Activated naive CD4-positive, alpha-beta T cell treated with Interleukin-2 at 50 U/mL for 16 hours (primary cell): Measurements from ENCODE around the gene SIRT1.
"Not testable (repeated sequence)": the region's sequence is repeated elsewhere in the genome, so short reads cannot be mapped to it uniquely, and the experiment has no call there.

ENCODE experiments used
- DNase-seq: peaks from one replicate; pipeline ENCODE4 v3.0.0-alpha.2; 2020

The SIRT1 gene

DNA sequence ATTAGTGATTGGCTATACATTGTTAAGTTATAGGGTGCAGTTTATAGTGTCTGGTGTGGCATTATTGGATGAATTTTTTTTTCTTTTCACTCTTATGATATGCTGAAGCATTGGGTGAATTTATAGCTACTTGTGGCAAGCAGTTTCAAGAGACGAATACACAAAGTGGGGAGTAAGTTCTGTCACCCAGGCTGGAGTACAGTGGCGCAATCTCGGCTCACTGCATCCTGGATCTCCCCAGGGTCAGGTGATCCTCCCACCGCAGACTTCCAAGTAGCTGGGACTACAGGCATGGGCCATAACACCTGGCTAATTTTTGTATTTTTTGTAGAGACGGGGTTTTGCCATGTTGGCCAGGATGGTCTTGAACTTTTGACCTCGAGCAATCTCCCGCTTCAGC, 6.3 kb upstream of the SIRT1 start:
- DNase-seq, result no peak

DNA sequence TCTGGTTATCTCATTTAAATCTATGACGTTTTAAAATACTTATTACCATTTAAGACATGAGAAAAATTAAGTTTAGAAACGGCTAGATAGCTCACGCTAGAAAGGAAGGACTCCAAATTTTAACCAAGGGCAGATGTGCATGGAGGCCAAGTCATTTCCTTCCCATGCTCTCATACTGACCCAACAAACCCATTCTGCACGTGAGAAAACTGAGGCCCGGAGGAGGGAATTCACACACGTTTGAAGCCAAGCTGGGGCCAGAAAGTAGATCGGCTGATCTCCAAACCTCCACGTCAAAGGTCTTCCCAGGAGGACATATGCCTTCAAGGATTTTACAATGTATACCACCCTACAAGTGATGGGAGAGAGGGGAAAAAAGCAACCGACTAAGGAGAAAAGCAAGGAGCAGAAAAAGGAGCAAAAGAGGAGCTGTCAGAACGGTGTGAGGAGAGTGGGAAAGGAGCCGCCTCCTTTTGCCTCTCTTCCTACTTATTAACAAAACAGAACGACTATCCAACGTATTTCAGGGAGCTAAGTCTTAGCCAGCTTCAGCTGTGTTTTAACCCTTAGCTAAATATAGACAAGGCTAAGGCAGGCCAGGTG, 645 bp upstream of the SIRT1 start:
- DNase-seq, result no peak

DNA sequence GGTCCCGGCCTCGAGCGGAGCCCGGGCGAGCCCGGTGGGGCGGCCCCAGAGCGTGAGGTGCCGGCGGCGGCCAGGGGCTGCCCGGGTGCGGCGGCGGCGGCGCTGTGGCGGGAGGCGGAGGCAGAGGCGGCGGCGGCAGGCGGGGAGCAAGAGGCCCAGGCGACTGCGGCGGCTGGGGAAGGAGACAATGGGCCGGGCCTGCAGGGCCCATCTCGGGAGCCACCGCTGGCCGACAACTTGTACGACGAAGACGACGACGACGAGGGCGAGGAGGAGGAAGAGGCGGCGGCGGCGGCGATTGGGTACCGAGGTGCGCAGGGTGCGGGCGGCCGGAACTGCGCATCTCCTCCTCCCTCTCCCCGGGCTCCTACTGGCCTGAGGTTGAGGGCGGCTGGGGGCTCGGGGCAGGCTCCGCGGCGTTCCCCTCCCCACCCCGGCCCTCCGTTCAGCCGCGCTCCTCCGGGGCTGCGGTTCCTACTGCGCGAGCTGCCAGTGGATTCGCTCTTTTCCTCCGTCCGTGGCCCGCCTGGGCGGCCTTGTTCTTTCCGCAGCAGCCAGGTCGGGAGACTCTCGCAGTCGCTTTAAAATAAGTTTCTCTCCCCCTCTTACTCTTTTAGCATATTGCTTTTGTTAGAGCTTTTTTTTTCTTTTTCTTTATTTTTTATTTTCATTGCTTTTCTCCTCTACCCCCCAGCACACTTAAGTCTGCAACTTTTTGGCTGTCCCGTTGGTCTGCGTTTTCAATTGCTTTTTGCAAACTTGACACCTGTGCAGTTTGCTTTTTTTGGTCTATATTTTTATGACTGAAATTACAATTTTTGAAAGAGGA, 600 bp downstream of the SIRT1 start:
- DNase-seq, result peak; percentile 81

DNA sequence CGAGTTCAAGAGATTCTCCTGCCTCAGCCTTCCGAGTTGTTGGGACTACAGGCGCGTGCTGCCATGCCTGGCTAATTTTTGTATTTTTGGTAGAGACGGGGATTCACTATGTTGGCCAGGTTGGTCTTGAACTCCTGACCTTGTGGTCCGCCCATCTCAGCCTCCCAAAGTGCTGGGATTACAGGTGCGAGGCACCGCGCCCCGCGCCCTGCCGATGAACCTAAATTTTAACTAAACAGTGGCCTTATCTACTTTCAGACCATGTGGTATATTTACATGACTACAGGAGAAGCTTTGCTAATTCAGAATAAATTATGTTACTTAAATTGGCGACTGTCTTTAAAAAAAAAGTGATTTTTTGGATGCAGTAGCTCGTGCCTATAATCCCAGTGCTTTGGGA, 9.2 kb downstream of the SIRT1 start:
- no peak for DNase-seq

DNA sequence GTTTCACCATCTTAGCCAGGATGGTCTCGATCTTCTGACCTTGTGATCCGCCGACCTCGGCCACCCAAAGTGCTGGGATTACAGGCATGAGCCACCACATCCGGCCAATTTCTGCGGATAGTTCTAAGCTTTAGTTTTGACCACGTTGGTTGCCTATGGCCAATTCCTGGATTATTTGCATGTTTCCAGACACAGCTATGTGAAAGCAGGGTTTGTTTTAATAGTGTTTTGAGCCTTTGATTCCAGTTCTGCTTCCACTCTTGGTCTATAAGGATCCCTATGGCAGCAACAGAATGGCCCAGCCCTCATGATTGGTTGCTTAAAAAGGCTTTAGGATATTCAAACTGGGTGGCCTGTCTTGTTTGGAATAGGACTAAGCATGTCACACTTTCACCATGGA, 19.1 kb downstream of the SIRT1 start:
- DNase-seq, result no peak

DNA sequence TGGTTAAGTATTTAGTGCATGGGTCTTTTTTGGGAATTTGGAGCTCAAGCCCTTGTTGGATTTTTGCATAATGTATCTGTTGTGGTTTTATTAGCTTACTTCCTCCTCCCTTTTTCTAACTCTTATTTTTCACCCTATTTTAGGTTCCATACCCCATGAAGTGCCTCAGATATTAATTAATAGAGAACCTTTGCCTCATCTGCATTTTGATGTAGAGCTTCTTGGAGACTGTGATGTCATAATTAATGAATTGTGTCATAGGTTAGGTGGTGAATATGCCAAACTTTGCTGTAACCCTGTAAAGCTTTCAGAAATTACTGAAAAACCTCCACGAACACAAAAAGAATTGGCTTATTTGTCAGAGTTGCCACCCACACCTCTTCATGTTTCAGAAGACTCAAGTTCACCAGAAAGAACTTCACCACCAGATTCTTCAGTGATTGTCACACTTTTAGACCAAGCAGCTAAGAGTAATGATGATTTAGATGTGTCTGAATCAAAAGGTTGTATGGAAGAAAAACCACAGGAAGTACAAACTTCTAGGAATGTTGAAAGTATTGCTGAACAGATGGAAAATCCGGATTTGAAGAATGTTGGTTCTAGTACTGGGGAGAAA, 28.0 kb downstream of the SIRT1 start:
- no peak for DNase-seq

DNA sequence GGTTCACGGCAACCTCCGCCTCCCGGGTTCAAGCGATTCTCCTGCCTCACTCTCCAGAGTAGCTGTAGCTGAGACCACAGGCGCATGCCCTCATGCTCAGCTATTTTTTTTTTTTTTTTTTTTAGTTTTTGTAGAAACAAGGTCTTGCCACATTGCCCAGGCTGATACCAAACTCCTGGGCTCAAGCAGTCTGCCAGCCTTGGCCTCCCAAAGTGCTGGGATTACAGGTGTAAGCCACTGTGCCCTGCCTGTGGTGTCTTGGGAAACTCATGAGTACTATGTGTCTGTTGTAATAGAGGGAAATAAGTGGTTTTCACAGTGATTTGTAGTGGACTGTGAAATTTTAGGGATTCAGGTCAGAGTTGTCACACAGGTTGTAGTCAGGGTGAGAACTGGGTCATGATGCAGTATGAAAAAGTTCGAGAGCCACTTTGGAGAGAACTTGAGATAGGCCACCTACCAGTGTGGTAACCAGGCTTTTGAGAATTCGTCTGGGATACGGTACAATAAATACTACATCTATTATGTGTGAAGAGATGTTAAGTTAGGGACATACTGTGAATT, 30.4 kb downstream of the SIRT1 start:
- DNase-seq, result no peak

DNA sequence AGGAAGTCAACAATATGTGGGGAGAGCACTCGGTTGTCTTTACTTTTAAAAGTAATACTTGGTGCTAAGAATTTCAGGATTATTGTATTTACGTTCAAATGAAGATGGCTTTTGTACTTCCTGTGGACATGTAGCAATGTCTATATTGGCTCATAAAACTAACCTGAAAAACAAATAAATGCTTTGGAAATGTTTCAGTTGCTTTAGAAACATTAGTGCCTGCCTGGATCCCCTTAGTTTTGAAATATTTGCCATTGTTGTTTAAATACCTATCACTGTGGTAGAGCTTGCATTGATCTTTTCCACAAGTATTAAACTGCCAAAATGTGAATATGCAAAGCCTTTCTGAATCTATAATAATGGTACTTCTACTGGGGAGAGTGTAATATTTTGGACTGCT, 32.7 kb downstream of the SIRT1 start:
- no peak for DNase-seq

DNA sequence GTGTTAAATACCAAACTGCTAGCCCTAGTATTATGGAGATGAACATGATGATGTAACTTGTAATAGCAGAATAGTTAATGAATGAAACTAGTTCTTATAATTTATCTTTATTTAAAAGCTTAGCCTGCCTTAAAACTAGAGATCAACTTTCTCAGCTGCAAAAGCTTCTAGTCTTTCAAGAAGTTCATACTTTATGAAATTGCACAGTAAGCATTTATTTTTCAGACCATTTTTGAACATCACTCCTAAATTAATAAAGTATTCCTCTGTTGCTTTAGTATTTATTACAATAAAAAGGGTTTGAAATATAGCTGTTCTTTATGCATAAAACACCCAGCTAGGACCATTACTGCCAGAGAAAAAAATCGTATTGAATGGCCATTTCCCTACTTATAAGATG, 33.2 kb downstream of the SIRT1 start:
- DNase-seq, result no peak

DNA sequence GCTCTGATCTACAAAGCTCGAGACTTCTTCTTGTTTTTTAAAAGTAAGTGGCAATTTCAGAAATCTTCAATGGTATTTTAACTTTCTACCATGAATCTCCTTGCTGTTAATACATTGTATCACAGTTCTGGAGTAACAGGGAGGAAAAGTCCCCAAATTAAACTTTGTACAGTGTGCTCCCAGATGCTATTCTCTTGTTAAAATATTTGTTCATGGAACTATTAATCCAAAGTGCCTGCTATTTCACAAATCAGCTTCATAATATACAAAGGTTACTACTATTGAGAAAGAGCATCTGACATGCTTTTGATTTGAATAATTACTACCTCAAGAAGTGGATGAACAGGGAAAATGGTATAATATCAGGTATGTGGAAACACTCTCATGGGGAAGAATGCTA, 36.6 kb downstream of the SIRT1 start:
- no peak for DNase-seq

DNA sequence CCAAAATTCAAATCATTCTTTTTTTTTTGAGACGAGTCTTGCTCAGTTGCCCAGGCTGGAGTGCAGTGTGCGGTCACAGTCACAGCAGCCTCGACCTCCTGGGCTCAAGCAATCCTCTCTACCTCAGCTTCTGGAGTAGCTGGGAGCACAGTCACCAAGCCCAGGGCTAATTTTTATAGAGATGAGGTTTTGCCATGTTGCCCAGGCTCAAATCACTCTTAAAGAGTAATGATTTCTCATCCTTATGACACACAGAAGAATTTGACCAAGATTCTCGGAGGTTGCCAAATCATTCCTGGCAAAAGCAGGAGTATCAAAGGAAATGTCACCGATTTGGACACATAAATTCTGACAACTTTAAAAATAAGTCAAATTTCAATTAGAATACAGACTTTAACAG, 39.1 kb downstream of the SIRT1 start:
- DNase-seq, result no peak

DNA sequence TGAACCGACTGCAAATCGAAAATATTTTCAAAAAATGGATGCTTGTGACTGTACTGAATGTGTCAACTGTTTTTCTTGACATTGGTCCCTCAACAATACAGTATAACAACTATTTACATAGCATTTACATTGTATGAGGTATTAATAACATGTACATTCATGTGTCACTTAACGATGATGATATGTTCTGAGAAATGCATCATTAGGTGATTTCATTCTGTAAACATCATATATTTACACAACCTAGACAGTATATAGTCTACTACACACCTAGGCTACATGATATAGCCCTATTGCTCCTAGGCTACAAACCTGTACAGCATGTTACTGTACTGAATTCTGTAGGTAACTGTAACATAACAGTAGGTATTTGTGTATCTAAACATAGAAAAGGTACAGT, 39.7 kb downstream of the SIRT1 start:
- DNase-seq, result no peak

DNA sequence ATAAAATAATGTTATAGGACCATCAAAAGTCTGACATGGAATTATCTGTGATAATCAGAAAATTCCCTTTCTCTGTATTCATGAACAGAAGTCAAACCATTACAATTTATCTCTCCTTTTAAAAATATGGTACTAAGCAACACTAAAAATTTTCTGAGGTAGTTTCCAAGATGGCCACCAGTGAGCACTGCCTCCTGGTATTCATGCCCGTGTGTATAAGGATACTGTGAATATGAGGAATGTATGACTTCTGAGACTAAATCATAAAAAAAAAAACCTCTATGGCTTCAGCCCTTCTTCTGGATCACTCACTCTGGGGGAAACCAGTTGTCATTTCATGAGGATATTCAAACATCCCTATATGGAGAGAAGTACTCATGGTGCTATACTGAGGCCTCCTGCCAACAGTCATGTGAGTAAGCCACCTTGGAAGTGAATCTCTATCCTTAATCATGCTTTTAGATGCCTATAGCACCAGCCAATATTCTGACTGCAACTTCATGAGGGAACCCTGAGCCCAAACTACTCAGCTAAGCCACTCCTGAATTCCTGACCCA, 41.1 kb downstream of the SIRT1 start:
- DNase-seq, result no peak

DNA sequence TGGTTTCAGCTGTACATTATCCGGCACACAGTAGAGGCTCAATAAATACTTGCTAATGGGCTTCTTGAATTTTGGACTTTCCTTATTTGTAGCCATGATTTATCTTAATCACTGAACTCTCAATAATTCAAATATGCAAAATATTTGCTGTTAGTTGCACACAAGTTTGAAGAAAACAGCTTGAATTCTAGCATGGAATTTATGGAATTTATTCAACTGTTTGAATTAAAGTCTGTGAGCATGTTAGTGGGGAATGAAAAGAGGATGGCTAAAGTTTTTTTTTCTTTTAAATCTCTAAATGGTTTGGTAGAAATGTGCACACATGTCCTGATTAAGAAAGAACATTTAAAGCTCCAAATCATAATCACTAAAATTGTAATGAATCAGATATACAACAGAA, 42.5 kb downstream of the SIRT1 start:
- DNase-seq, result no peak

DNA sequence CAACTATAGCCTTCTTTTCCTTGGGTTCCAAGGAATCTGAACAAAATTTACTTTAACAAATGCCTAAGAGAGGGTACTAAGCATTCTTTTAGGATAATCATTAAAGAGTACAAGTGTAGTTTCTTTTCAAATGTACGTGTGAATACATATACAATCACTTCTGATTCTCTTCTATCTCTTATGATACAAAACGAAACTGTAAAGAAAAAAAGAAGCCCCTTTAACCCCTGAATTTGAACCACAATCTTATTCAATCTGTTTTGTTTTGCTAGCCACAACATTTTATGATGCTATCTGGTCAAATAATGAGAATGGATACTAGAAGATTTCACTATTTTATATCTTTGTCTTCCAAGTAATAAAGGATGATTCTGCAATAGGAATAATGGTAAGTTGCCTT, 48.7 kb downstream of the SIRT1 start:
- no peak for DNase-seq

DNA sequence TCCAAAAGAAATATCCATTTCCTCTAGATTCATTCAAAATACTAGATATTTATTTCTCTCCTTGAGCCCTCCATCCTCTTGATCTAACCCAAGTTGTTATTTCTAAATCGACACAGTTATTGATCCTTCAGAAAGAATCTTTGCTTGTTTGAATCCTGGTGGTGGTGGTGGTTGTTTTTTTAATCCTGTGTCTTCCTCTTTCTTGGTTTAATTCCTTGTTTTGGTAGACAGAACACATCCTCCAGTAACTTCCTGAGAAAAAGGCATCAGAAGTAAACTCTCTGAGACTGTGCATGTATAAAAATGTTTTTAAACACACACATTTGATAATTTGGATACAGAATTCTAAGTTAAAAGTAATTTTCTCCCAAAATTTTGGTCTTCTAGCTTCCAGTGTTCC, 49.9 kb downstream of the SIRT1 start:
- DNase-seq, result no peak

DNA sequence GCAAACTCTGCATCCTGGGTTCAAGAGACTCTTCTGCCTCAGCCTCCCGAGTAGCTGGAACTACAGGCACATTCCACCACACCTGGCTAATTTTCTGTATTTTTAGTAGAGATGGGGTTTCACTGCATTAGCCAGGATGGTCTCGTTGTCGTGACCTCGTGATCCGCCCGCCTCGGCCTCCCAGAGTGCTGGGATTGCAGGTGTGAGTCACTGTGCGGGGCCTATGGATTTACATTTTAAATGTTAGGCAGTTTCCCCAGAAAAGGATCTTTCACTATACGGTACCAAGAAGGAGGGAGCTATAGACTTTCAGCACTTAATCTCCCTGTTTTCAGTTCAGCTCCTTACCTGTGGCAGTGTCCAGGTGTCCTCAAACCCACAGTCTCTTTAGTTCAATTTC, 50.8 kb downstream of the SIRT1 start:
- no peak for DNase-seq

DNA sequence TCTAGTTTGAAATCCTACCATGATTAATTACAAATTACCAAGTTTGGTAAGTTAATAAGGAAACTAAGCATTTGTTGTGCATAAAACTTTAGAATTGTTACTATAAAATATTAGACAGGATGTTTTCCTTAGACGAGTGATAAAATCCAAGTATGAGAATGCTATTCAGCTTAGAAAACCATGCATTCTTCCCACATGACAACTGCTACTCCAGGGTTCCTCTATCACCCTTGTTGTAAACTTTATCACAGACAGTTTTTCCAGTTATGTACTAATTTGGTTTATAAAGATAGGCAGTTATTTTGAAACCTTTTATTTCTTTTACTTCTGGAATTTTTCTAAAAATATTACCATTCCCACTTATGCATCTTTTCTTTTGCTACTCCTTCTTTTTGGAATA, 52.0 kb downstream of the SIRT1 start:
- no peak for DNase-seq

DNA sequence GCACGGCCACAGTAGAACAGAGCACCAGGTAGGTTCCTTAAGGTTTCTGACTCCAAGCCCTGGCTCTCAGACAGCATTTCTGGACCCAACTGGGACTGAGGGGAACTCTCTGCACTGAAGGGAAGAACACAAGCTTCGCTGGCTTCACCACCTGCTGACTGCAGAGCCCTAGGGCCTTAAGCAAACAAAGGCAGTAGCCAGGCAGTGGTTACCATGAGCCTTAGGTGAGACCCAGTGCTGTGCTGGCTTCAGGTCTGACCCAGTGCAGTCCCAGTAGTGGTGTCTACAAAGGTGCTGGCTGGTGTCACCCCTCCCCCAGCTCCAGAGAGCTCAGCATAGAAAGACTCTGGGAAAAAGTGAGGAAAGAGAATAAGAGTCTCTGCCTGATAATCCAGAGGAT, 59.5 kb downstream of the SIRT1 start:
- DNase-seq, result no peak

DNA sequence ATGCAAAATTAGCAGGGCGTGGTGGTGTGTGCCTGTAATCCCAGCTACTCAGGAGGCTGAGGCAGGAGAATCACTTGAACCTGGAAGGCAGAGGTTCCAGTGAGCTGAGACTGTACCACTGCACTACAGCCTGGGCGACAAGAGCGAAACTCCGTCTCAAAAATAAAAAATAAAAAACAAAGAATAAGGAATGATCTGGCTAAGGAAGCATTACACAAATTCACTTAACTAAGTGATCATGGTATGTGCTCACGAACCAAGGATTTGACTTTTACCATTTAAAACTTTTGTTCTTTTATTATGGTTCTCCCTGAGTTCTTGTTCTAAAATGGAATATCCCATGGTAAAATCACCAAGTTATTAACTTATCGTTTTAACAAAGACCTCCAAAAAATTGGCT, 71.2 kb downstream of the SIRT1 start:
- DNase-seq, result no peak

DNA sequence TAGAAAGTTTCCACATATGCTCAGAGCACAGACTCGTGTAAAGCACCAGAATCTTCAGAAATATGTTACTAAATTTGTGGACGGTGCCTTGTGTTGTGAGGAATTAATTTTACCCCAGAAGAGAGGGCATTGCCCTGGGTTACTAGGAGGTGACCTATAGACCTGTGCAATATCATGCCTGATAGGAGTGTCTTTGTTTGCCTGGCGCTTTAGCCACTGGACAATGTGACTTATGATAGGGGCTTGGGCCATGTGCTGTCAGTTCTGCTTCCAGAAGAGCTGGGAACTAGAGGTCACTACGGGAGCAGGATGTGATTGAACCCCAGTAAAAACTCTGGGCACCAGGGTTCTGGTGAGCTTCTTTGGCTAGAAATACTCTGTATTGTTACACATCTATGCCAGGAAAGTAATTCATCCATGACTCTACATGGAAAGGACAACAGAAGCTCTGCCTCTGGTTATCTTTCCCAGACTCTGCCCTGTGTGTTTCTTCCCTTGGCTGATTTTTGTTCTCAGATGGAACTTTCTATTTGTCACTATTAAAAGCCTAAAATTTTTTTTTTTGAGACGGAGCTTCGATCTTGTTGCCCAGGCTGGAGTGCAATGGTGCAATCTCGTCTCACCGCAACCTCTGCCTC, 75.5 kb downstream of the SIRT1 start:
- DNase-seq, result no peak

DNA sequence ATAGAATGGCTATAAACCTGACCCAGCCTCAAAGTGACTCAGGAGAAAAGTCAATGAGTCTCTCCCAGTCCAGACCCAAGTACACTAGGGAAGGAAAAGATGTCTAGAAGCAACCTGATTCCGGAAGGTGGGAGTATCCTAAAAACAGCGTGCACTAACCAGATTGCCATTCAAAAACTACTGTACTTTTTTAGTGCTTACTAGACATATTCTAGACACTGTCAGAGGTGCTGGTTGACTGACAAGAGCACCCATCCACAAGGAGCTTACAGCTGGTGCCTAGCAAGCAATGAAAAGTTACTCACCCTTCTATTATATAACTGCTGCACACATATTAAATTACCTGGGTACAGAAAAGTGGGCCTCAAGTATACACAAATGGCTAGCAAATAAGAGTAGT, 81.0 kb downstream of the SIRT1 start:
- DNase-seq, result no peak

DNA sequence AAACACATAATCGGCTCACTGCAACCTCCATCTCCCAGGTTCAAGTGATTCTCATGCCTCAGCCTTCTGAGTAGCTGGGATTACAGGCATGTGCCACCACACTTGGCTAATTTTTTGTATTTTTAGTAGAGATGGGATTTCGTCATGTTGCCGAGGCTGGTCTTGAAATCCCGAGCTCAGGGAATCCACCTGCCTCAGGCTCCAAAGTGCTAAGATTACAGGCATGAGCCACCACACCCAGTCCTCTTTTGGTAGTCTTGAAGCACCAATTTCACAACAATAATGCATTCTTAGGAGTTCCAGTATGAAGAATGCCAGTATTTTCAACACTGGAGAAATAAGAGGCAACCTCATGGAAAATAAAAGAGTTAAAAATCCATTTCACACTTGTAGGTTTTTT, 81.6 kb downstream of the SIRT1 start:
- not testable (repeated sequence) for DNase-seq
